Measurements from ENCODE around the gene PLAAT5.
A peak's percentile ranks its signal among the peaks of the same experiment; 100 is the strongest.

DNA sequence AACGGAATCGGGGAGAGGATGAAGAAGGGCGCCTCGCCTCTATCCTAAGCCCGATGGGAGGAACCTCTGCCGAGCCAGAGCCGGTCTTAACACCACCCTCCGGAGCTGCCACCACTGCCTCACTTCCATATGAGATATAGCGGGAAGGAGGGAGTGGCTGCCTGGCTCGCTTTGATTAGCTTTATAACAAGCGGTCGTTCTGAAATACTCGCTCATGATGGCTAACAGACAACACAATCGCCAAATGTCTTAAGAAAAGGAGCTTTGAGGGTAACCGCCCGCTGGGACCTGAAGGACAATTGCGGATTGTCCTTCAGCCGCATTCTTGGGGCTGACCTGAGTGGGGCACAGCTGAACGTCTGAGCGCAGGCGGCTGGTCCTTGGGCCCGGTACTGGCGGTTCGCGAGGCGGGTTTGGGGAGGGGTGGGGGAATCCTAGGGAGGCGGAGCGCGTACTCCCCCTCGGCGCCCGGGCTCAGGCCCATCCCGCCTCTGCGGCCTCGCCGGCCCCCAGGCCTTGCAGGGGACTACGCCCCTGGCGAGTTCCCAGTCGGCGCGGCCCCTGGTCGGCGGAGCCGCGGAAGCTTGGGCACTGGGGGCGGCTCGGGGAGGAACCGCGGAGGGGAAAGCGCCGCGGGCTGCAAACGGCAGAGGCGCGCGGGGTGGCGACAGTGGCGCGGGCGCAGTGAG, at the start of gene PLAAT5:
- TF ChIP-seq, protein P1, sequence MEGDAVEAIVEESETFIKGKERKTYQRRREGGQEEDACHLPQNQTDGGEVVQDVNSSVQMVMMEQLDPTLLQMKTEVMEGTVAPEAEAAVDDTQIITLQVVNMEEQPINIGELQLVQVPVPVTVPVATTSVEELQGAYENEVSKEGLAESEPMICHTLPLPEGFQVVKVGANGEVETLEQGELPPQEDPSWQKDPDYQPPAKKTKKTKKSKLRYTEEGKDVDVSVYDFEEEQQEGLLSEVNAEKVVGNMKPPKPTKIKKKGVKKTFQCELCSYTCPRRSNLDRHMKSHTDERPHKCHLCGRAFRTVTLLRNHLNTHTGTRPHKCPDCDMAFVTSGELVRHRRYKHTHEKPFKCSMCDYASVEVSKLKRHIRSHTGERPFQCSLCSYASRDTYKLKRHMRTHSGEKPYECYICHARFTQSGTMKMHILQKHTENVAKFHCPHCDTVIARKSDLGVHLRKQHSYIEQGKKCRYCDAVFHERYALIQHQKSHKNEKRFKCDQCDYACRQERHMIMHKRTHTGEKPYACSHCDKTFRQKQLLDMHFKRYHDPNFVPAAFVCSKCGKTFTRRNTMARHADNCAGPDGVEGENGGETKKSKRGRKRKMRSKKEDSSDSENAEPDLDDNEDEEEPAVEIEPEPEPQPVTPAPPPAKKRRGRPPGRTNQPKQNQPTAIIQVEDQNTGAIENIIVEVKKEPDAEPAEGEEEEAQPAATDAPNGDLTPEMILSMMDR (IDR thresholded peaks at IDR 0.05; ENCODE audit: insufficient read depth, low read length) = no peak
- TF ChIP-seq POLR2AphosphoS5 (IDR thresholded peaks at IDR 0.05; ENCODE audit: low read depth) (peak; percentile 27; the same call in 1 of the 2 replicates), SPI1 (IDR thresholded peaks at IDR 0.05; ENCODE audit: borderline replicate concordance, low read depth) (0 out of 2 replicates have a peak, but pooled peaks have one; percentile 5), GABPA (IDR thresholded peaks at IDR 0.05; ENCODE audit: low read depth) (no peak)

All from HL-60 (cell line).